ENCODE results near the gene BAHCC1. TPM values are rescaled to one million over a fixed set of nuclear protein-coding genes. Genes with fewer than 3 reads are reported as not detected.

The BAHCC1 gene
- total RNA-seq, 2 donors from 2014 or later: 11.4 to 28.9 TPM

DNA sequence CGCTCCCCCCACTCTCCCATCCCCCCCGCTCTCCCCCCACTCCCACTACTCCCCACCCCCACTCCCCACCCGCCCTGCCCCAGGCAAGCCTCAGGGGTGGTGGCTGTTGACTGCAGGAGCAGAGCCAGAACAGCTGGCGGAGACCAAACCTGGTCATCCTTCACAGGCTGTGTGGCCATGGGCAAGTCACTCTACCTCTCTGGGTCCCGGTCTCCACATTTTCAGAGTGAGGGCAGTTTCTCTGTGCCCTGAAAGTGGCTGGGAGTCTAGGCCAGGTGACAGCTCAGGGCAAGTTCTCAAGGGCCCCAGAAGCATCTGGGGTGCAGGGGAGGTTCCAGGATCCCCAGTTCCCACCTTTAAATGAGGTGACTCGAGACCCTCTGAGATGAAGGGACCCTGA is 15.1 kb upstream of the BAHCC1 start:
- DNase-seq (ENCODE audit: low spot score): no peak
- Histone ChIP-seq H3K27ac (no peak overlapping the region), H3K36me3 (no peaks in the 10 kb centered on the region), H3K27me3 (replicated peaks; ENCODE audit: insufficient read depth) (no peaks in the 10 kb centered on the region), H3K4me3 (no peak overlapping the region), H3K9me3 (no peaks in the 10 kb centered on the region), H3K4me1 (replicated peaks) (no peaks in the 10 kb centered on the region)
- WGBS: 77% methylated on average over 3 of the region's 6 CpGs
- intact Hi-C loops (cut with DNase I): no loop called here
- TF ChIP-seq POLR2AphosphoS5 (IDR thresholded peaks at IDR 0.05): no peak
- TF ChIP-seq, protein P1, sequence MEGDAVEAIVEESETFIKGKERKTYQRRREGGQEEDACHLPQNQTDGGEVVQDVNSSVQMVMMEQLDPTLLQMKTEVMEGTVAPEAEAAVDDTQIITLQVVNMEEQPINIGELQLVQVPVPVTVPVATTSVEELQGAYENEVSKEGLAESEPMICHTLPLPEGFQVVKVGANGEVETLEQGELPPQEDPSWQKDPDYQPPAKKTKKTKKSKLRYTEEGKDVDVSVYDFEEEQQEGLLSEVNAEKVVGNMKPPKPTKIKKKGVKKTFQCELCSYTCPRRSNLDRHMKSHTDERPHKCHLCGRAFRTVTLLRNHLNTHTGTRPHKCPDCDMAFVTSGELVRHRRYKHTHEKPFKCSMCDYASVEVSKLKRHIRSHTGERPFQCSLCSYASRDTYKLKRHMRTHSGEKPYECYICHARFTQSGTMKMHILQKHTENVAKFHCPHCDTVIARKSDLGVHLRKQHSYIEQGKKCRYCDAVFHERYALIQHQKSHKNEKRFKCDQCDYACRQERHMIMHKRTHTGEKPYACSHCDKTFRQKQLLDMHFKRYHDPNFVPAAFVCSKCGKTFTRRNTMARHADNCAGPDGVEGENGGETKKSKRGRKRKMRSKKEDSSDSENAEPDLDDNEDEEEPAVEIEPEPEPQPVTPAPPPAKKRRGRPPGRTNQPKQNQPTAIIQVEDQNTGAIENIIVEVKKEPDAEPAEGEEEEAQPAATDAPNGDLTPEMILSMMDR (IDR thresholded peaks at IDR 0.05): no peak
- no peak for TF ChIP-seq POLR2A (IDR thresholded peaks at IDR 0.05)

DNA sequence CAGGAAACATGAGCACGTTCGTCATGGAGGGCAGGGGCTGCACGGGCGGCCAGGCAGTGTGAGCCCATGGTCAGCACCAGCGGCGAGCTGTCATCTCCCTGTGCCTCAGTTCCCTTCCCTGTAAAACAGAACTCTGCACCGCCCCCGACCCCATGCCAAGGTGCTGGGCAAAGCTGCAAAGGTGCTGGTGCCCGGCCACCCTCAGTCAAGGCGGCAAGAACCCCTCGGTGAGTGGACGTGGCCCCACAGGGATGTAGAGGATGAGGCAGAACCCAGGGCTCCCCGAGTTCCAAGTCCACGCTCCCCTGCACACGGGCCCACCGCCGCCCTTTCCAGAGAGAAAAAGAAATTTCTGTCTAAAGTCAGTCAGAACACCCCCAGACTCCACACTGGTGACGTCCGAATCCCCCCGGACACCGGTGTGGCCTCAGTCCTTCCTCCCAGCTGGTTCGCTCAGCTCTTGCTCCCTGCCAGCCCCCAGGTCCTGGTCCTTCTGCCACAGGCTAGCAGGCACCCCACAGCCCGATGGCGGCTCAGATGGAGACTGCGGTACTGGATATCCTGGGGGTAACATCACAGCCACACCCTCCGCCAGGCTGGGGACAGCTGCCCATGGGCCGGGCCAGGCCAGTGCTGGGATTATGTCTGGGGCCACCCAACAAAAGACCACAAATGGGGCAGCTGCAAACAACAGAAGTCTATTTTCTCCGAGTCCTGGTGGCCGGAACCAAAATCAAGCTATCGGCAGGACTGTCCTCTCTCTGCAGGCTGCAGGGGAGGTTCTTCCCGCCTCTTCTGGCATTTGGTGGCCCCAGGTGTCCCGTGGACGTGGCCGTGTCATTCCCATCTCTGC is 14.4 kb upstream of the BAHCC1 start:
- TF ChIP-seq, protein P1 (IDR thresholded peaks at IDR 0.05): no peak
- TF ChIP-seq POLR2A (IDR thresholded peaks at IDR 0.05) (no peak), POLR2AphosphoS5 (IDR thresholded peaks at IDR 0.05) (no peak)
- WGBS: 87% methylated on average over 34 of the region's 34 CpGs
- intact Hi-C loops (cut with DNase I): no loop called here
- Histone ChIP-seq H3K27ac (no peak overlapping the region), H3K9me3 (no peaks in the 10 kb centered on the region), H3K36me3 (no peaks in the 10 kb centered on the region), H3K27me3 (replicated peaks; ENCODE audit: insufficient read depth) (no peaks in the 10 kb centered on the region), H3K4me3 (no peak overlapping the region), H3K4me1 (replicated peaks) (peaks cover under 1% of the 10 kb centered on the region)
- DNase-seq (ENCODE audit: low spot score): no peak

DNA sequence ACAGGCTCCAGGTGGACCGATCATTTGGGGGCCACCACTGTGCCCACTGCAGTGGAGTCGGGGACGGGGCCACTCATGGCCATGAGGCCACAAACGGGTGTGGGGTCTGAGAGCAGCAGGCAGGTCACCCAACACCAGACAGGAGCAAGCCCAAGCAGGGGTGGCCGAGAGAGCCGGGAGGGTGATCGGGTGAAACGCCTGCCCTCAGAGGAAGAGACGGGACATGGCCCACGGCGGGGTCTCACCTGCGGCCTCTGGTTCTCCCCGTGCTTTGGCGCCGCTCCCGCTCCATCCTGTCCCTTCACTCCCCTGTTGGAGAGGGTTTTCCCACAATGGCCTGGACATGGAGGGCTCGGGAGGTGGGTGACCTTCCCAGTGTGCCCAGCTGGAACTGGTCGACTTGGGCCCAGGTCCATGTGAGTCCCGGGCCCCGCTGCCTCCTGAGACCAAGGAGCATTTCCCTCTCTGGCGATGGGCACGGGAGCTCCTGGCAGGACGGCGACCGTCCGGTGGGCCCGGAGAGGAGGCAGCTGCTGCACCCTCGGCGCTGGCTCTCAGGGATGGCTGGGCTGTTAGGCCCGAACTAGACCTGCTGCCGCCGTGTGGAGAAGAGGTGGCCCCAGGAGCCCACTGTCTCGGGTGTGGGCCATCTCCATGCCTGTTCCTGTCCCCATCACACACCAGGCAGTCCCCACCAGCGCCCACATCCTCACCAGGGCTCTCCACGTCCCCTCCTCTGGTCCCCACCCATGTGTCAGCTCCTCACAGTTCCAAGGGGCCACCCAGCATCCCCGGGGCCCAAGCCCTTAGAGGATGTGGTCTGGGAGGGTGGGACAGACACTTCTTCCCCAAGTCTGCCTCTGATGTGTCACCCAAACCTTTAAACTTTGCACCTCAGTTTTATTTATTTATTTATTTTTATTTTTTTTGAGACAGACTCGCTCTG is 13.4 kb upstream of the BAHCC1 start:
- TF ChIP-seq POLR2AphosphoS5 (IDR thresholded peaks at IDR 0.05): no peak
- TF ChIP-seq POLR2A (IDR thresholded peaks at IDR 0.05): no peak
- Histone ChIP-seq H3K36me3 (no peaks in the 10 kb centered on the region), H3K27ac (no peak overlapping the region), H3K4me3 (no peak overlapping the region), H3K27me3 (replicated peaks; ENCODE audit: insufficient read depth) (no peaks in the 10 kb centered on the region), H3K9me3 (no peaks in the 10 kb centered on the region), H3K4me1 (replicated peaks) (peaks cover 7% of the 10 kb centered on the region)
- intact Hi-C loops (cut with DNase I): no loop called here
- WGBS: 91% methylated on average over 29 of the region's 37 CpGs
- no peak for DNase-seq (ENCODE audit: low spot score)

DNA sequence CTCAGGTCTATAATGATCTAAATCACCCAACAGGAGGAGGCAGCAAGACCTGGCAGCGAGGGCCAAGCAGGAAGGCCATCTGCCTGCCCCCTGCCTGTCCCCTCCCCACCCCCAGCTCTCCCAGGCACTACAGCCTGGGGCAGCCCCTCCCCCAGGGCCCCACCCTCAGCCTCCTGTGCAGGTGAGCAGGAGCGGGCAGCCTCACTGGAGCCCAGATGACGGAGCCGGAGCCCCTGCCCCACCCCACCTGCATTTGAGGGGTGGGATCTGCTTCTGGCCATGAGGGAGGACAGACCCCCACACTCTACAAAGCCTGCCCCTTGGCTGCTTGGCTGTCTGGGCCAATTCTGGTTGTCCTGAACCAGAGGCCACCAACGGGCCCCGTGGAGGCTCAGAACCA is 12.4 kb upstream of the BAHCC1 start:
- H3K36me3 ChIP-seq: no peaks in the 10 kb centered on the region
- H3K9me3 ChIP-seq: no peaks in the 10 kb centered on the region
- no peak for DNase-seq (ENCODE audit: low spot score)
- H3K27me3 ChIP-seq (replicated peaks; ENCODE audit: insufficient read depth): no peaks in the 10 kb centered on the region
- peaks cover 7% of the 10 kb centered on the region for H3K4me1 ChIP-seq (replicated peaks)
- 90% methylated on average over 6 of the region's 6 CpGs for WGBS
- TF ChIP-seq POLR2AphosphoS5 (IDR thresholded peaks at IDR 0.05): no peak
- no peak for TF ChIP-seq POLR2A (IDR thresholded peaks at IDR 0.05)
- intact Hi-C loops (cut with DNase I): no loop called here
- no peak overlapping the region for H3K4me3 ChIP-seq
- H3K27ac ChIP-seq: no peak overlapping the region

DNA sequence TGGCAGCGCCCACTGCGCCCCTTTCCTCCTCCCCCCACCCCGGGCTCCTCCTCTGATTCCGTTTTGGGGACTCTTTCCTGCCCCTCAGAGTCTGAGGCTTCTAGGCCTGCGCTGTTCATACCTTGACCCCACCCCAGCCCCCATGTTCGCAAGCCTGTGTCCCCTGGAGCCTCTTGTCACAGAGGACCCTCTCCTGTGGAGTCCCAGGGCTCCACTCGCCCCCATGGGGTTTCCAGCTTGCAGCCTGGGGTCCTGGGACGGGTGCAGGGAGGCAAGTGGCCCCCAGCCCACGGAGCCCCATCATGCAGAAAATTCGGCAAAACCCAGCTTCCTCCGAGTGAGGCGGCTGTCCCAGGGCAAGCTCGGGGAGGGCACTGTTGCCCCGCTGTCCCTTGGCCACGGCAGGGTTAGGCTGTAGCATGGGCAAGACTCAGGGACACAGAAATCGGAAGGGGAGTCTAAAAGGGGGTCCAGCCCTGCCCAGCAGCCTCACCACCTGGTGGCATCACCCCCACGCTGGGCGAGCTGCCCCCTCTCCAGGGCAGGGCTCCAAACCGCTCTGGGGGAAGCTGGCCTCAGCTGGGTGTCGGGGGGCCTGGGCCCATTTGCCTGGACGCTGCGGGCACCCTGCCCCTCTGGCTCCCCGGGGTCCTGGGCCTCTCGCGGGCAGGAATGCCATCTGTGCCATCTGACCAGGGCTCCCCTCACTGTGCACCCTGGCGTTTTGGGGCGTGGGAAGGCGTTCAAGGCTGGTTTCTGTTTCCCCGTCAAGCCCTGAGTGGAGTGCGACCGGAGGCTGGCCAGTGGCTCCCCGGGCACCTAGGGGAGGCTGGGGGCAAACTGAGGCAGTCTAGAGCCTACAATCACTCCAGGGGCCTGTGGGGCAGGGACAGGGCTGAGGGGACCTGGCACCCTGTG is 11.5 kb upstream of the BAHCC1 start:
- no peak for TF ChIP-seq POLR2A (IDR thresholded peaks at IDR 0.05)
- TF ChIP-seq, protein P1 (IDR thresholded peaks at IDR 0.05): no peak
- no peak for TF ChIP-seq POLR2AphosphoS5 (IDR thresholded peaks at IDR 0.05)
- Histone ChIP-seq H3K4me1 (replicated peaks) (peaks cover 12% of the 10 kb centered on the region), H3K4me3 (no peak overlapping the region), H3K27ac (no peak overlapping the region), H3K27me3 (replicated peaks; ENCODE audit: insufficient read depth) (no peaks in the 10 kb centered on the region), H3K36me3 (no peaks in the 10 kb centered on the region), H3K9me3 (no peaks in the 10 kb centered on the region)
- no peak for DNase-seq (ENCODE audit: low spot score)
- WGBS: 98% methylated on average over 24 of the region's 32 CpGs
- intact Hi-C loops (cut with DNase I): no loop called here

All from prostate gland (tissue), 2 donors.